Psoas muscle (tissue), 8 donors: ENCODE results near the gene RAB4A. TPM values are rescaled to one million over a fixed set of nuclear protein-coding genes. Genes with fewer than 3 reads are reported as not detected.

ENCODE experiments used
- ATAC-seq, 4 donors: fragments of 200-7000 bp; cut with Tn5 transposase; one replicate each; pipeline ENCODE4 v1.9.1; 2020; ENCODE audit warnings: moderate library complexity in 3 of 4, mild to moderate bottlenecking in 2 of 4
- DNase-seq, 2 donors: peaks; one replicate each; pipeline ENCODE4 v3.0.0-alpha.2; 2020
- H3K27ac ChIP-seq: fragments of 200-600 bp; one replicate; pipeline ENCODE4 v1.8.0; 2022
- H3K27me3 ChIP-seq, 3 donors: fragments of 200-600 bp in 1 of 3; one replicate each; pipeline versions ENCODE4 v1.6.1 to v1.8.0; 2013 to 2022; ENCODE audit warnings: low read length in 2 of 3, mild to moderate bottlenecking in 2 of 3, moderate library complexity in 1 of 3; ENCODE audit not compliant: insufficient read depth in 3 of 3
- H3K36me3 ChIP-seq, 2 donors: fragments of 200-600 bp in 1 of 2; one replicate each; pipeline versions ENCODE4 v1.6.1 to v1.8.0; 2013 to 2022; ENCODE audit warnings: low read depth in 1 of 2, mild to moderate bottlenecking in 1 of 2, moderate library complexity in 1 of 2; ENCODE audit not compliant: insufficient read depth in 1 of 2
- H3K4me1 ChIP-seq: fragments of 200-600 bp; one replicate; pipeline ENCODE4 v1.8.0; 2022
- H3K4me3 ChIP-seq: fragments of 200-600 bp; one replicate; pipeline ENCODE4 v1.8.0; 2022; ENCODE audit warnings: mild to moderate bottlenecking
- H3K9me3 ChIP-seq: fragments of 200-600 bp; one replicate; pipeline ENCODE4 v1.8.0; 2022
- CTCF ChIP-seq: fragments of 200-600 bp; IDR thresholded peaks from one replicate; pipeline ENCODE4 v1.8.0; 2022; ENCODE audit warnings: antibody characterized with exemption
- WGBS, 3 donors: extraction: QIAGEN DNeasy Blood & Tissue Kit; methylation state at CpG; one replicate each; pipeline versions ENCODE4 v1.1.6 to v1.1.7; 2013; 5-methylcytosine and 5-hydroxymethylcytosine counted together
- intact Hi-C, 2 donors: fragments of 100-400 bp; cut with DNase I; formaldehyde crosslinking; loops; one replicate each; pipeline versions ENCODE4 v1.11.0 to v1.14.2; 2022
- polyA plus RNA-seq, 3 donors: library from polyadenylated mRNA; stranded (reverse); fragments of 200-250 nt; gene quantifications; one replicate each; pipeline ENCODE4 v1.2.3, GENCODE V29; 2013
- total RNA-seq, 4 donors: library from RNA; stranded (reverse); fragmentation: NEBNext Ultra II Directional in 2 of 4; extraction: Animal tissue kit (Norgen Biotek cat#: 25700) in 2 of 4; gene quantifications; one replicate each; pipeline versions ENCODE4 v1.2.1 to v1.2.4, GENCODE V29; 2021 to 2023
- donor health status: healthy with polysubstance abuse.
- donor health status: DM: no; HTN: no; CAD: no; lungs with moderate emphysema.
- donor health status: Bipolar disorder and iron deficiency.
- donor health status: healthy.
- donor health status: DM: yes; HTN: yes; CAD: no.
- donor health status: DM: no; HTN: no; CAD: no.
- donor health status: DM: no; HTN: no; CAD: no.
- donor health status: DM: yes; HTN: yes; CAD: no.

RAB4A gene
- total and polyA plus RNA-seq, 7 donors: 25.2 to 67.4 (median 52.4) TPM

DNA sequence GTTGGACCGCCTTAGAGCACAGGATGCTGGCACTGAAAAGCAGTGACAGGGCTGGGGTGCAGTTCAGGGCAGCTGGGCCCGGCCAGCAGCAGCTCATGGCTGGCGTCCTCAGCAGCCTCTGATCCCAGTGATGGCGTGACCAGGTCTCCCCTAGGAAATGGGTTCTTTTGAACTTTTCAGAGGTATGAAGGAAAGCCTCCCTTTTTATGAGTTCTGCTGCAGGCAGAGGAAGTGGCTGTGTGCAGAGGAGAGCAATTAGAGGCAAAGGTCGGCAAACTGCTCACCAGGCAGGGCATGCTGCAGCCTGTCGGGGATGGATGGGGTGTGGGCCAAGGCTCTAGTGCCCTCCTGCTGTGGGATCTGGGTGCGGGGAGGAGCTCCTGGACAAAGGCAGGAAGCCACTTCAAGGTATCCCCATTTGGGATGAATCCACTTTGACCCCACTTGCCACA lies 45.6 kb upstream of the RAB4A start:
- Histone ChIP-seq H3K36me3 (no peaks in the 10 kb centered on the region), H3K4me1 (peaks cover 4% of the 10 kb centered on the region), H3K27me3 (peaks cover 0 to 3% (median 0%) of the 10 kb centered on the region in 3 donors), H3K4me3 (no peak overlapping the region), H3K9me3 (no peaks in the 10 kb centered on the region), H3K27ac (no peak overlapping the region)
- DNase-seq (no peak), ATAC-seq (no peak)
- 72 to 75% (median 74%) methylated on average over 7 of the region's 7 CpGs for WGBS, 3 donors
- no peak for TF ChIP-seq CTCF
- intact Hi-C loops: loop anchor here in 1 of 2 donors (10.0 kb wide), 1 partner anchor 531 kb away; no protein-coding TSS in a partner anchor

DNA sequence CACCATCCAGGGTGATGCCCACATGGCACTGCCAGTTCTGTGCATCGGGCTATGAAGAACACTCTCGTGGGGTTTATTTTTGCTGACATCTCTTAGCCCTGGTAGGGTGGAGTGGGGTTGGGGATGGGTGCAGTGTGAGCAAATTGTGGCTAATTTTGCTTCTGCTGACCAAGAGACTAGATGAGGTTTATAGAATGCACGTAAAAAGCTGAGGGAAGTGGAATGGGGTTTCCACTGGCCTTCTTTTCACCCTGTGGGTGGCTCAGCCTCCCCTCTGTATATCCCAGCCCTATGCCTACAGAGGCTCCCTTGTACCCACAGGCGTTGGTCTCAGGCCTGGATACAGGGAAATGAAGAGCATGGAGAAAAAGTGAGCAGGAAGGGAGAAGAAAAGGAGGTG lies 44.1 kb upstream of the RAB4A start:
- no peak for TF ChIP-seq CTCF
- H3K4me3 ChIP-seq: no peak overlapping the region
- H3K9me3 ChIP-seq: no peaks in the 10 kb centered on the region
- no peaks in the 10 kb centered on the region for H3K36me3 ChIP-seq
- no peak overlapping the region for H3K27ac ChIP-seq
- WGBS, 3 donors: 74 to 84% (median 76%) methylated on average over 4 of the region's 4 CpGs
- no peaks in the 10 kb centered on the region for H3K27me3 ChIP-seq
- intact Hi-C loops: loop anchor here (1.0 to 10.0 kb wide), 3 partner anchors 492 to 562 kb away; partner anchors contain the start of gene RHOU (in 1 of the 2)
- DNase-seq (no peak), ATAC-seq (no peak)
- peaks cover 17% of the 10 kb centered on the region for H3K4me1 ChIP-seq

GRCh38 chr1:229227298-229227919 lies 43.5 kb upstream of the RAB4A start:
- peak; percentile 77 to 87 for DNase-seq
- intact Hi-C loops: loop anchor here (1.0 to 10.0 kb wide), 3 partner anchors 493 to 563 kb away; partner anchors contain the start of gene RHOU (in 1 of the 2)
- H3K4me3 ChIP-seq: no peak overlapping the region
- no peaks in the 10 kb centered on the region for H3K9me3 ChIP-seq
- H3K27me3 ChIP-seq: no peaks in the 10 kb centered on the region
- H3K36me3 ChIP-seq: no peaks in the 10 kb centered on the region
- peaks cover 17% of the 10 kb centered on the region for H3K4me1 ChIP-seq
- no peak overlapping the region for H3K27ac ChIP-seq
- peak in 3 of 4 donors; percentile 37 to 70 (median 49) for ATAC-seq
- peak; percentile 86 for TF ChIP-seq CTCF
- WGBS, 3 donors: 10 to 11% (median 10%) methylated on average over 15 of the region's 15 CpGs

GRCh38 chr1:229228522-229228921 lies 42.4 kb upstream of the RAB4A start:
- no peaks in the 10 kb centered on the region for H3K9me3 ChIP-seq
- WGBS, 3 donors: 82 to 94% (median 85%) methylated on average over 2 of the region's 2 CpGs
- peaks cover 17% of the 10 kb centered on the region for H3K4me1 ChIP-seq
- H3K4me3 ChIP-seq: no peak overlapping the region
- no peak for DNase-seq
- intact Hi-C loops: loop anchor here in 1 of 2 donors (10.0 kb wide), 1 partner anchor 534 kb away; no protein-coding TSS in a partner anchor
- no peak overlapping the region for H3K27ac ChIP-seq
- no peak for ATAC-seq
- no peak for TF ChIP-seq CTCF
- no peaks in the 10 kb centered on the region for H3K27me3 ChIP-seq
- no peaks in the 10 kb centered on the region for H3K36me3 ChIP-seq
